GM23248 (cell line): ENCODE results near the gene CETP.

Experiments
- EZH2 ChIP-seq: fragments of 200-600 bp; sonication (generic); IDR thresholded peaks from 2 replicates; pipeline ENCODE4 v1.6.1; 2018; ENCODE audit warnings: antibody characterized with exemption, mild to moderate bottlenecking; ENCODE audit not compliant: insufficient read depth, poor library complexity, severe bottlenecking
- EZH2phosphoT487 ChIP-seq: fragments of 200-600 bp; sonication (generic); IDR thresholded peaks from 2 replicates; pipeline ENCODE4 v1.6.1; 2018; ENCODE audit warnings: antibody characterized with exemption, moderate library complexity, mild to moderate bottlenecking, low read depth; ENCODE audit not compliant: insufficient read depth

GRCh38 chr16:56965149-56966092, 3.7 kb downstream of the CETP start:
- TF ChIP-seq EZH2 (no peak), EZH2phosphoT487 (no peak)
